GM18951 (cell line): Measurements from ENCODE around the gene ZSWIM5.

Experiments
- POLR2A ChIP-seq: IDR thresholded peaks from 4 replicates; pipeline ENCODE4 v1.6.1; 2011; ENCODE audit warnings: mild to moderate bottlenecking; ENCODE audit not compliant: insufficient read length, insufficient read depth; ENCODE audit errors: extremely low read depth
- in situ Hi-C: fragments of 300-500 bp; cut with MboI; formaldehyde crosslinking; loops from one replicate; pipeline ENCODE4 v1.12.0; 2022; ENCODE audit warnings: low sequenced_read_pairs, mixed read lengths, inconsistent platforms; ENCODE audit not compliant: unreplicated experiment

The ZSWIM5 gene

GRCh38 chr1:45059829-45060228, 146.6 kb downstream of the ZSWIM5 start:
- in situ Hi-C loops = no loop called here

DNA sequence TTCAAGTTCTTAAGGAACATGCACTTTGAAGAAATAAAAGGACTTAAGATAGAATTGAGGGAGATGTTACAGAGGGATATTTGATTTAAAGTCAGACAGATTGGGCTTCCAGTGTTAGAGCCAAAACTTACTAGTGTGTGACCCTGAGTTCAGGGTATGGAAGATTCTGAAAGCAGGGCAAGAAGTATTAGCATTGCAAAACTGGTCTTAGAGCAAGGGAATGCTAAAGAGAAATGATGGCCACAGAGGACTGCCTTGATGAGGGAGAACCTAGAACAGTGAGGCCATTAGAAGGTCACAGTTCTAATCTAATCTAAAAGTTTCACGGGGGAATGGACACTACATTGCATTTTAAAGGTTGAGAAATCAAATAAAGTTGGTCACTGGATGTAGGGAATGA, 148.9 kb downstream of the ZSWIM5 start:
- no peak for TF ChIP-seq POLR2A
- in situ Hi-C loops = no loop called here

More at GRCh38 chr1:45059829-45060228, 146.6 kb downstream of the ZSWIM5 start:
- no peak for TF ChIP-seq POLR2A

- no peak for TF ChIP-seq POLR2A
- in situ Hi-C loops = no loop called here
Observed at GRCh38 chr1:45051005-45051772, 155.2 kb downstream of the ZSWIM5 start.

DNA sequence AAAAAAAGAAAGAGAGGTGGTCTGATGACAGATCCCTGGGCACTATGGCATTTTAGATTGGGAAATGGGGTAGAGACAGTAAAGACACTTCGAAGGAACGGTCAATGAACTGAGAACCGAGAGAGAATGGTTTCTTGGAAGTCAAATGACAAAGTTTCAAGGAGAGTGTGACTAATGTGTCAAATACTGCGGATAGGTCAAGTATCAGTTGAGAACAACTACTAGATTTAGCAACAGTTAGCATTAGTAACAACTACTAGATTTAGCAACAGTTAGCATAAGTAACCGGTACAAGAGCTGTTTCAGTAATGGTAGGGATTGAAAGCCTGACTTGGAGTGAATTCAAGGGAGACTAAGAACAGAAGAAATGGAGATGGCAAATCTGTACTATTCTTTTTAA, 159.4 kb downstream of the ZSWIM5 start:
- no peak for TF ChIP-seq POLR2A
- in situ Hi-C loops = no loop called here

DNA sequence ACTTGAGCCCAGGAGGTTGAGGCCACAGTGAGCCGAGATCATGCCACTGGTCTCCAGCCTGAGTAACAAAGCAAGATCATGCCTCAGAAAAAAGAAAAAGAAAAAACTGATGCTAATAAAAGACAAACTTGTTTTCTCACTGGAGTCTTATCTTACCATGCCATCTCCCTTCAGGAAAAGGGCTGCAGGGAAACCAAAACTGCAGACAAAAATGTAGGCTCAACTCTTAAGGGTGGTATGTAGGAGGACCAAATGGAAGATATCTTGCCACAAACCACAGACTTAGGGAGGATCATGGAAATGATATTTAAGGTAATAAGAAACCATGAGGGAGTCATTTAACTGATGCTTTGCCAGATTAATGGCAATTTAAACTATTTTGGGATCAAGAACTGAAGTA, 161.5 kb downstream of the ZSWIM5 start:
- in situ Hi-C loops = no loop called here
- TF ChIP-seq POLR2A = no peak

DNA sequence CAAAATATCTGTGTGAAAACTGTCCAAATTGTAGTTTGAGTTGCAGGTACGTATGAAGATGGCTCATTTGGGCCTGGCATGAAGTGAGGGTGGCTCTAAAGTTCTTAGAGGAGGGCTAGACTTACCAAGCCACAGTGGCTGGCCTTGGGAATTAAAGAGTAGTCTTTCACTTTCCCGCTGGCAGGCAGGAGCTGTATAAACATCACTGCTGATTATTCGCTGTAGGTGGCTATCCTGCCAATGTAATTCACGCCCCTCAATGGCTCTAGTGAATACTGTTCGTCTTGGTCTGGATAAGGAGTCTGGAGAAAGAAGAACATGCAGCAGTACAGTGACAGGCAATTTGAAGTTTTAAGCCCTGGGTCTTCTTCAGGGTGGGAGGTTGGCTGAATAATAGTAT, 163.3 kb downstream of the ZSWIM5 start:
- in situ Hi-C loops = no loop called here
- TF ChIP-seq POLR2A = no peak

DNA sequence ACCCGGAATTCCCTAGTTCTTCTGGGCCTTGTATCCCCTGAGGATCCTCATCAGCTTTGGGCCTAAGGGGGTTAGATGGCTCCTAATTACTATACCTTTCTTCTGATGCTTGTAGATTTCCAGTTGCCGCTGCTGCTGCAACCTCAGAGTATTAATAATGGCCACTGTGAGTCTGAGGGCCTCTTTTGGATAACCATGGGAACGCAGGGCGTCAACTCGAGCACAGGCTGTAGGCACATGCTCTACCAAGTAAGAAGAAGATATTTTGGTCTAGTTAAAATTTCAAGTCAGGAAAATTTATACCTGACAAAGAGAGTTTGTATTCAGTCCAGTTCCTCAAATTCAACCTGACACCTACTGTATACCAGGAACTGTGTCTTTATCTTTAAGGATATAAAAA, 166.1 kb downstream of the ZSWIM5 start:
- no peak for TF ChIP-seq POLR2A
- in situ Hi-C loops = no loop called here

DNA sequence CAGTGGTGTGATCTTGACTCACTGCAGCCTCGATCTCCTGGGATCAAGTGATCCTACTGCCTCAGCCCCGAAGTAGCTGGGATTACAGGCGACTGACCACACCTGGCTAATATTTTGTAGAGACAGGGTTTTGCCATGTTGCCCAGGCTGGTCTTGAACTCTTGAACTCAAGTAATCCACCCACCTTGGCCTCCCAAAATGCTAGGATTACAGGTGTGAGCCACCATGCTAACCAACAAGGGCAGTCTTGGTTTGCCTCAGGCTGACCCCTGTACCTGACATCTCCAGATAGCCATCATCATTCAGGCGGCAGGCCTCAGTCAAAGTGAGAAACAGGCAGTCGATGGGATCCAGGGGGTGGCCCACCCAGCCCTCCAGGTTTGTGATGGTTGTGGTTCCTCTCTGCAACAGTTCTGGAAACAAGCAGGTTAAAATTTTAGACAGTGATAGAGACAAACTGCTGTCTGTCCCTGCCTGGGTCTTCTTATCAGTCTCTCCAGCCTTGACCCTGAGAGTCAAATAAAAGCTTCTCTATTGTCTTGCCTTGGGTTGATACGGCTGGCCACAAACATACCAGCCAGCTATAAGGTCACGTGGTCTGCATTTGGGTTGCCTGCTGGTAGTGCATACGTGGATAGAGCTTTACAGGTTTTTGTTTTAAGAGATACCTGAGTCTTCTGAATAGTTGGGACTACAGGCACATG, 167.6 kb downstream of the ZSWIM5 start:
- in situ Hi-C loops = no loop called here
- TF ChIP-seq POLR2A = no peak

- TF ChIP-seq POLR2A = no peak
- in situ Hi-C loops = no loop called here
Observed at GRCh38 chr1:45038240-45038639, 168.2 kb downstream of the ZSWIM5 start.

DNA sequence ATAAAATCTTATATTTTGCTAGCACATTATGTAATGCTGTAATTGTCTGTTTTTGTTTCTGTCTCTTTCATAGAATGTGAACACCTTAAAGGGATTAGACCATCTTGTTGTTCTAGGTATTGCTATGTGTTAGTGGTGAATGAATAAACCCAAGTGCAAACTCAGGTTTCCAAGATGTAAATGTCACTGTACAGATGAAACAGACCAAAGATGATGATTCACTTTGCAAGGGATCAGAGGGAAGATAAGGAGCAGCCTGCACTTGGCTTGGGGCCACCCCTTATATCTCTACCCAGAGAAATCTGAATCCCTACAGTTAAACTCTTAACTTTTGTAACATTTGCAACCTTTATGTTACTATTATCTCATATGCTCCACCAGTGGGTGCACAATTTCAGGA, 168.9 kb downstream of the ZSWIM5 start:
- in situ Hi-C loops = no loop called here
- no peak for TF ChIP-seq POLR2A

DNA sequence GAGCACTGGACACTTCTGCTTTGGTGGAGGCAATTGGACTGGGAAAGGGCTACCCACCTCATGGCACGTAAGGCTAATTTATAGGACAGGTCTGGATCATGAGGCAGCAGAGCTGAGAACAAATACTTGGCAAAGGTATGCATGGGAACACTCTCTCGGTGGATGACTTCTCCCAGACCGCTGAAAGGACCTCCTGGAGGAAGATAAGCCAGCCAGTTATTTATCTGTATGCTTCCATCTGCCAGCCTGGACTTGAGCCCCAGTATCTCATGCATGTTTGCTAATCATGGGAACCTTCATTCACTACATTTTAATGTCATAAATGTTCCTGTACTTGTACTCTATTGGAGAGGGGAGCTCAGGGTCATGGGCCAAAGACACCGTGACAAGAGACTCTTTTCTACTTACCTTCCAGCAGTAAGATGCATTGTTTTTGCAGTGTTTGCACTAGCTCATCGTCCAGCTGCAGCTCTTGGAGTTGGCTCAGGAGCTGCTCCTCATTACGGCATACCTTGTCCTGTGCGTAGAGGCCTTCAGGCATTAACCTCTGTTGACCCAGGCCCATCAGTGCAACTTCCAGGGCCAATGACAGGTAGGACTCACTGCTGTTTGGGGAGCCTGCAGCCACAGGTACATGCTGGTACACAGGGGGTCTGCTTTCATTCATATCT, 170.6 kb downstream of the ZSWIM5 start:
- in situ Hi-C loops = no loop called here
- TF ChIP-seq POLR2A = no peak

DNA sequence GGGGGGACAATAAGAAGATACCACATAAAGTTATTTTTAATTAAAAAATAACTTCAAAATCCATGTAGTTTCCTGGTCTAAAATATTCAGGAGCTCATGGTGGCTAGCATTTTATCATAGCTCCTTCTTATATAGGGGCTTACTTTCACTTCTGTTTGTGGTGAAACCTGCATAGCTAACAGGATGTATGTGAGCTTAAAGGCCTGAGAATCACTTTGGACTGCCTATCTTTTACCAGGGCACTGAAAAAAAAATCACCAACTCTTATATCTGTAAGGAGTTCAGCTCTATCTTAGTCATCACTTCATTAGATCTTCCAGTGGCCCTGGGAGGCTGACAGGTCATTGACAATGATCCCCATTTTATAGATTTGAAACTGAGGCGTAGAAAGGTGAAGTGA, 173.0 kb downstream of the ZSWIM5 start:
- in situ Hi-C loops = no loop called here
- no peak for TF ChIP-seq POLR2A

GRCh38 chr1:45032837-45033236, 173.6 kb downstream of the ZSWIM5 start:
- TF ChIP-seq POLR2A = no peak
- in situ Hi-C loops = no loop called here

DNA sequence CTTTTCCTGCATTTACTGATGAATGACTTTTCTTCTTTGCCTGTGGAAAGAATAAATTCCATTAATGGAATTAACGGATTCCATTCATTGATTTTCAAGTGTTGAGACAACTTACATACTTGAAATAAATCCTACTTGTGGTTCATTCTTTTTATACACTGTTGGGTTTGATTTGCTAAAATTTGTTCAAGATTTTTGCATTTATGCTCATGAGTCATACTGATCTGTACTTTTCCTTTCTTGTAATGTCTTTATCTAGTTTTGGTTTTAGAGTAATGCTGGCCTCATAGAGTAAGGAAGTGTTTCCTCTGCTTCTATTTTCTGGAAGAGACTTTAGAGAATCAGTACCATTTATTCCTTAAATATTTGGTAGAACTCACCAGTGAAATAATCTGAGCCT, 180.0 kb downstream of the ZSWIM5 start:
- no peak for TF ChIP-seq POLR2A
- in situ Hi-C loops = no loop called here
